ENCODE data around the gene OTULIN. TPM values are rescaled to one million over a fixed set of nuclear protein-coding genes. Genes with fewer than 3 reads are reported as not detected.

The OTULIN gene
- total RNA-seq, 1 experiment from 2014 or later = 20.0 TPM

- no peaks in the 10 kb centered on the region for H3K4me1 ChIP-seq (ENCODE audit: insufficient read depth, low read length, poor library complexity, severe bottlenecking)
- TF ChIP-seq CTCF (conservative IDR thresholded peaks at IDR 0.05; ENCODE audit: low read depth, low read length) (no peak), EZH2 (IDR thresholded peaks at IDR 0.05; ENCODE audit: borderline replicate concordance, low read depth, low read length, poor library complexity, severe bottlenecking) (no peak)
- ChIA-PET POLR2A (ENCODE audit: low non-redundant PET) (no interaction called here), CTCF (no interaction called here)
- H3K4me3 ChIP-seq (ENCODE audit: low read depth, low read length, poor library complexity, severe bottlenecking) = no peak overlapping the region
- no peak overlapping the region for H3K27ac ChIP-seq (ENCODE audit: low read depth, low read length, poor library complexity, severe bottlenecking)
- intact Hi-C loops (cut with micrococcal nuclease; ENCODE audit: unreplicated experiment) = no loop called here
- no peaks in the 10 kb centered on the region for H3K27me3 ChIP-seq (replicated peaks; ENCODE audit: insufficient read depth, low read depth, low read length, poor library complexity)
- H3K9me3 ChIP-seq (ENCODE audit: low read depth, low read length, poor library complexity, severe bottlenecking) = no peaks in the 10 kb centered on the region
- BruUV-seq (replicated peaks) = no TSS peak
- DNase-seq (ENCODE audit: low spot score) = no peak
- no peaks in the 10 kb centered on the region for H3K36me3 ChIP-seq (ENCODE audit: insufficient read depth, low read length, poor library complexity, severe bottlenecking)
These were observed 7.6 kb downstream of the OTULIN start for GRCh38 chr5:14672082-14672481.

- TF ChIP-seq EZH2 (IDR thresholded peaks at IDR 0.05; ENCODE audit: borderline replicate concordance, low read depth, low read length, poor library complexity, severe bottlenecking) = no peak
- no peak for TF ChIP-seq CTCF (conservative IDR thresholded peaks at IDR 0.05; ENCODE audit: low read depth, low read length)
- H3K9me3 ChIP-seq (ENCODE audit: low read depth, low read length, poor library complexity, severe bottlenecking) = no peaks in the 10 kb centered on the region
- DNase-seq (ENCODE audit: low spot score) = no peak
- POLR2A ChIA-PET (ENCODE audit: low non-redundant PET) = no interaction called here
- no peak overlapping the region for H3K4me3 ChIP-seq (ENCODE audit: low read depth, low read length, poor library complexity, severe bottlenecking)
- H3K27ac ChIP-seq (ENCODE audit: low read depth, low read length, poor library complexity, severe bottlenecking) = no peak overlapping the region
- no peaks in the 10 kb centered on the region for H3K4me1 ChIP-seq (ENCODE audit: insufficient read depth, low read length, poor library complexity, severe bottlenecking)
- H3K27me3 ChIP-seq (replicated peaks; ENCODE audit: insufficient read depth, low read depth, low read length, poor library complexity) = no peaks in the 10 kb centered on the region
- BruUV-seq (replicated peaks) = no TSS peak
- intact Hi-C loops (cut with micrococcal nuclease; ENCODE audit: unreplicated experiment) = no loop called here
- CTCF ChIA-PET = no interaction called here
- no peaks in the 10 kb centered on the region for H3K36me3 ChIP-seq (ENCODE audit: insufficient read depth, low read length, poor library complexity, severe bottlenecking)
These were observed 8.2 kb downstream of the OTULIN start for GRCh38 chr5:14672484-14673394.

GRCh38 chr5:14673443-14673842 is 8.9 kb downstream of the OTULIN start:
- Histone ChIP-seq H3K36me3 (ENCODE audit: insufficient read depth, low read length, poor library complexity, severe bottlenecking) (no peaks in the 10 kb centered on the region), H3K4me1 (ENCODE audit: insufficient read depth, low read length, poor library complexity, severe bottlenecking) (no peaks in the 10 kb centered on the region), H3K4me3 (ENCODE audit: low read depth, low read length, poor library complexity, severe bottlenecking) (no peak overlapping the region), H3K27me3 (replicated peaks; ENCODE audit: insufficient read depth, low read depth, low read length, poor library complexity) (no peaks in the 10 kb centered on the region), H3K9me3 (ENCODE audit: low read depth, low read length, poor library complexity, severe bottlenecking) (no peaks in the 10 kb centered on the region), H3K27ac (ENCODE audit: low read depth, low read length, poor library complexity, severe bottlenecking) (no peak overlapping the region)
- no peak for TF ChIP-seq EZH2 (IDR thresholded peaks at IDR 0.05; ENCODE audit: borderline replicate concordance, low read depth, low read length, poor library complexity, severe bottlenecking)
- TF ChIP-seq CTCF (conservative IDR thresholded peaks at IDR 0.05; ENCODE audit: low read depth, low read length) = no peak
- no peak for DNase-seq (ENCODE audit: low spot score)
- POLR2A ChIA-PET (ENCODE audit: low non-redundant PET) = no interaction called here
- intact Hi-C loops (cut with micrococcal nuclease; ENCODE audit: unreplicated experiment) = no loop called here
- BruUV-seq (replicated peaks) = no TSS peak
- CTCF ChIA-PET = no interaction called here

Data from A673 (cell line).